Lower lobe of right lung (tissue), 2 donors: ENCODE data around the gene KRT2. TPM values are rescaled to one million over a fixed set of nuclear protein-coding genes. Genes with fewer than 3 reads are reported as not detected.

ENCODE experiments used
- ATAC-seq, 2 donors: fragments of 200-7000 bp; cut with Tn5 transposase; one replicate each; pipeline ENCODE4 v1.9.1; 2020 to 2022; ENCODE audit warnings: mild to moderate bottlenecking in 2 of 2, moderate library complexity in 2 of 2
- DNase-seq: peaks from one replicate; pipeline ENCODE4 v3.0.0-alpha.2; 2020
- H3K27ac ChIP-seq: fragments of 200-600 bp; one replicate; pipeline ENCODE4 v1.8.0; 2022
- H3K27me3 ChIP-seq: fragments of 200-600 bp; one replicate; pipeline ENCODE4 v1.8.0; 2022; ENCODE audit warnings: low read depth
- H3K36me3 ChIP-seq: fragments of 200-600 bp; one replicate; pipeline ENCODE4 v1.8.0; 2022; ENCODE audit warnings: mild to moderate bottlenecking
- H3K4me1 ChIP-seq: fragments of 200-600 bp; one replicate; pipeline ENCODE4 v1.8.0; 2022
- H3K4me3 ChIP-seq: fragments of 200-600 bp; one replicate; pipeline ENCODE4 v1.8.0; 2022; ENCODE audit warnings: mild to moderate bottlenecking
- H3K9me3 ChIP-seq: fragments of 200-600 bp; one replicate; pipeline ENCODE4 v1.8.0; 2022
- intact Hi-C: fragments of 100-400 bp; cut with DNase I; formaldehyde crosslinking; loops from one replicate; pipeline ENCODE4 v1.11.0; 2022
- total RNA-seq: library from RNA; stranded (reverse); fragmentation: NEBNext Ultra II Directional; extraction: Animal tissue kit (Norgen Biotek cat#: 25700); gene quantifications from one replicate; pipeline ENCODE4 v1.2.1, GENCODE V29; 2021
- TF ChIP-seq, protein P1 (sequence below): fragments of 200-600 bp; IDR thresholded peaks from one replicate; pipeline ENCODE4 v1.8.0; 2022; ENCODE audit warnings: antibody characterized with exemption, mild to moderate bottlenecking
- donor health status: DM: no; HTN: yes; CAD: no; lungs with severe emphysema.

KRT2 gene
- total RNA-seq, 1 donor from 2014 or later: not detected

DNA sequence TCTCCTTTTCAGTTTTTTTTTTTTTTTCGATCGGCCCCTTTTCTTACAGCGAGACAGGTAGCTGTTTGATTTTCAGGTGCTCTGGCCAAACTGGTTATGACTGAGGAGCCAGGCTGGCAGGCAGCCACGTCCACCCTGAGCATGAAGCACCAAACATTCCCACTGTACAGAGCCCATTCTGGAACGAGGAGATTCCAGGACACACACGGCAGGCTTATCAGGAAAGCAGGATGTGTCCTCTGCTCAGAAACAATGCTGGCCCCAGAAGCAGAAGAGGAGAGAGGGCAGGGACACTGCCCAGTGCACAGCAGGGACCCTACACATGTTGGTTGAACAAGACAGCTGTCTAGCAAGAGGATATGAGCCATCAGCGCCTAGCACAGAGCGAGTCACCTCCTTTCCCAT lies 3.7 kb upstream of the KRT2 start:
- TF ChIP-seq, protein P1, sequence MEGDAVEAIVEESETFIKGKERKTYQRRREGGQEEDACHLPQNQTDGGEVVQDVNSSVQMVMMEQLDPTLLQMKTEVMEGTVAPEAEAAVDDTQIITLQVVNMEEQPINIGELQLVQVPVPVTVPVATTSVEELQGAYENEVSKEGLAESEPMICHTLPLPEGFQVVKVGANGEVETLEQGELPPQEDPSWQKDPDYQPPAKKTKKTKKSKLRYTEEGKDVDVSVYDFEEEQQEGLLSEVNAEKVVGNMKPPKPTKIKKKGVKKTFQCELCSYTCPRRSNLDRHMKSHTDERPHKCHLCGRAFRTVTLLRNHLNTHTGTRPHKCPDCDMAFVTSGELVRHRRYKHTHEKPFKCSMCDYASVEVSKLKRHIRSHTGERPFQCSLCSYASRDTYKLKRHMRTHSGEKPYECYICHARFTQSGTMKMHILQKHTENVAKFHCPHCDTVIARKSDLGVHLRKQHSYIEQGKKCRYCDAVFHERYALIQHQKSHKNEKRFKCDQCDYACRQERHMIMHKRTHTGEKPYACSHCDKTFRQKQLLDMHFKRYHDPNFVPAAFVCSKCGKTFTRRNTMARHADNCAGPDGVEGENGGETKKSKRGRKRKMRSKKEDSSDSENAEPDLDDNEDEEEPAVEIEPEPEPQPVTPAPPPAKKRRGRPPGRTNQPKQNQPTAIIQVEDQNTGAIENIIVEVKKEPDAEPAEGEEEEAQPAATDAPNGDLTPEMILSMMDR: no peak
- intact Hi-C loops: no loop called here
- DNase-seq (peak; percentile 60), ATAC-seq (peak; percentile 48 to 65)
- H3K27me3 ChIP-seq: peaks cover 4% of the 10 kb centered on the region
- no peaks in the 10 kb centered on the region for H3K9me3 ChIP-seq
- H3K27ac ChIP-seq: no peak overlapping the region
- H3K4me1 ChIP-seq: no peaks in the 10 kb centered on the region
- H3K36me3 ChIP-seq: no peaks in the 10 kb centered on the region
- H3K4me3 ChIP-seq: no peak overlapping the region

DNA sequence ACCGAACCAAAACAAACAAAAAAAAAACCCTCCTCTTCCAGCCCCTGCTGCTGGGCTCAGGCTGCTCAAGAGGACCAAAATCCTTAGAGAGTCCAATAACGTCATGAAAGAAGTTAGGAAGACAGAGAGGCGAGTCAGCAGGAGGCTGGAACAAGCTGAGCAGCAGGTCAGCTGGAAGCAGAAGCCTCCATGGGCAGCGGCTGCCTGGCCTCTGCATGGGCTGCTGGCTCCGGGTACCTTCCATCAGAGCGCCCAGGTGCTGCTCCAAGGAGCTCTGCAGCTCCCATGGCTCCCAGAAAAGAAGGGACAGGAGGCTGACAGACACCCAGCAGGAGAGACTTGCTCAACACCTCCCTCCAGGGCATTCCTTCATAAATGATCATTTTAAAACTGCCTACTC lies 3.2 kb upstream of the KRT2 start:
- no peaks in the 10 kb centered on the region for H3K4me1 ChIP-seq
- peak in 1 of 2 donors; percentile 35 for ATAC-seq
- no peak overlapping the region for H3K27ac ChIP-seq
- no peak for DNase-seq
- no peak overlapping the region for H3K4me3 ChIP-seq
- peaks cover 4% of the 10 kb centered on the region for H3K27me3 ChIP-seq
- intact Hi-C loops: no loop called here
- TF ChIP-seq, protein P1: no peak
- no peaks in the 10 kb centered on the region for H3K36me3 ChIP-seq
- no peaks in the 10 kb centered on the region for H3K9me3 ChIP-seq

DNA sequence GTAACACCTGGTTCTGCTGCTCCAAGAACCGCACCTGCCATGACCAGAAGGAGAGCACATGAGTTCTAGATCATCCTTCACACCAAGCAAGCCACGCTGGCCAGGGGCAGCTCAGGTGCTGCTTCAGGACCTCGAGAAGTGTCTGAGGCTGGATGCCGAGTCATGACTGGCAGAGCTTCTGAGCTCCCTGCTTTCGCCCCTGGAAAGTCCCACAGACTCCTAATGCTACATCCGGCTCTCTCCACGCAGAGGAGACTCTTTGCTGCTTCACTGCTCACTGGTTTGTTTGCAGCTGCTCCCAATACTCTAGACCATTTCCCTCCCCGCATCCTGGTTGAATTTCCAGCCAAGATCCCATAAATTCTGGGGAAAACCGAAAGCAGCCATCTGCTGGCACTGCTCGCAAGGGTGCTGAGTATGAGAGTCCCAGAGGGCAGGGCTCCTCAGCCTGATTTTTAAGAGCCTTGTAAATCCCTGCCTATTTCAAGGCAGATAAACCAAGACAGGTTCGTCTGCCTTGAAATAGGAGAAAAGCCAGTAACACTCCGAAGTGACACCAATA lies 1.4 kb downstream of the KRT2 start:
- TF ChIP-seq, protein P1: no peak
- H3K4me3 ChIP-seq: no peak overlapping the region
- intact Hi-C loops: no loop called here

DNA sequence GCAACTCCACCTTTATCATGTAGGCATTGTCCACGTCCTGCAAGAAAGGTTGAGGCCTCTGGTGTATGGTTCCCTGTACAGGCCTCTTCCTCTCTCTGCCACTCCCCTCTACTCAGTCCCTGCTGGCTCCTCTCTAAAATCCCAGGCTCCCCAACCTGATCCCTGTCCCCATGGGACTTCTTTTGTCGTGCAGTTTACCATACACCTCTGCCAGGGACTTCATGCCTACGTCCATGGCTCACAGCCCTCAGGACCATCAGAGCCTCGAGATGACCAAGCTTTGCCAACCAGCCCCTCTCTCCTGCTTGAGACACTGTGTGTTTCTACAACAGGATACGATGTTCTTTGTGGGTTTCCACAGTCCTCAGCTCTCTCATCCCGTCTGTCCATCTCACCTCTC lies 2.9 kb downstream of the KRT2 start:
- intact Hi-C loops: no loop called here

More for the DNA sequence above, 1.4 kb downstream of the KRT2 start:
- no peak for ATAC-seq
- no peak overlapping the region for H3K27ac ChIP-seq
- no peaks in the 10 kb centered on the region for H3K9me3 ChIP-seq
- DNase-seq: no peak
- H3K27me3 ChIP-seq: peaks cover 4% of the 10 kb centered on the region
- no peaks in the 10 kb centered on the region for H3K36me3 ChIP-seq
- no peaks in the 10 kb centered on the region for H3K4me1 ChIP-seq

DNA sequence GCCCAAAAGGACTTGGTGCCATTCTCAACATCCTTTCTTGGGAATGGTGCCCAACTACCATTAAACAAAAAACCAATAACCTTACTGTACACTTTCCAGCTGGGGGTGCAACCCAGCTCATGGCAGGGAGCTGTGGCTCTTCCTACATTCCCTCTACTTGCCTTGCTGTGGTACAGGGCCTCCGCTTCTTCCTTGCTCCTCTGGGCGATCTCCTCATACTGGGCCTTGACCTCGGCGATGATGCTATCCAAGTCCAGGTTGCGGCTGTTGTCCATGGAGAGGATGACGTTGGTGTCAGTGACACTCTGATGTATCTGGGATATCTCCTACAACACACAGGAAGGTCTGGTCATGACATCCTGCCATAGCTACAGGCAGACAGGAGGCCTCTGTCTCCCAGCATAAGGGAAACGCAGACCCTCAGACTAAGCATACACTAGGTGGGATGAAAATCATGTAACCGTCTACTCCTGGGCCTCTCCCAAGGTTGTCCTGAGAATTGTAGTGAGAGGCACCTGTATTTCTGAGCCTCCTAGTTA lies 3.9 kb downstream of the KRT2 start:
- H3K9me3 ChIP-seq: no peaks in the 10 kb centered on the region
- TF ChIP-seq, protein P1: no peak
- no peaks in the 10 kb centered on the region for H3K4me1 ChIP-seq
- H3K27ac ChIP-seq: no peak overlapping the region
- no peaks in the 10 kb centered on the region for H3K36me3 ChIP-seq
- no peak for DNase-seq
- no peak overlapping the region for H3K4me3 ChIP-seq
- intact Hi-C loops: no loop called here
- peaks cover 8% of the 10 kb centered on the region for H3K27me3 ChIP-seq
- no peak for ATAC-seq

More for the DNA sequence above, 2.9 kb downstream of the KRT2 start:
- DNase-seq (no peak), ATAC-seq (no peak)
- Histone ChIP-seq H3K36me3 (no peaks in the 10 kb centered on the region), H3K9me3 (no peaks in the 10 kb centered on the region), H3K27ac (no peak overlapping the region), H3K27me3 (peaks cover 8% of the 10 kb centered on the region), H3K4me1 (no peaks in the 10 kb centered on the region), H3K4me3 (no peak overlapping the region)
- TF ChIP-seq, protein P1: no peak
